Transverse colon (tissue), 4 donors: ENCODE data around the gene DDT. TPM values are rescaled to one million over a fixed set of nuclear protein-coding genes. Genes with fewer than 3 reads are reported as not detected.
"Not testable (repeated sequence)": the region's sequence is repeated elsewhere in the genome, so short reads cannot be mapped to it uniquely, and the experiment has no call there.

Experiments
- DNase-seq: peaks from one replicate; pipeline ENCODE4 v3.0.0-alpha.2; 2019
- H3K27ac ChIP-seq, 4 donors: fragments of 200-600 bp; sonication (generic); 2 replicates each; pipeline ENCODE4 v1.5.1; 2016 to 2018; ENCODE audit warnings: inconsistent platforms in 4 of 4
- H3K27me3 ChIP-seq: fragments of 200-600 bp; sonication (generic); 2 replicates; pipeline ENCODE4 v1.5.1; 2017; ENCODE audit warnings: inconsistent platforms
- H3K36me3 ChIP-seq, 4 donors: fragments of 200-600 bp; sonication (generic); 2 replicates each; pipeline ENCODE4 v1.5.1; 2017 to 2019; ENCODE audit warnings: inconsistent platforms in 4 of 4
- H3K4me1 ChIP-seq, 4 donors: fragments of 200-600 bp; sonication (generic); 2 replicates each; pipeline ENCODE4 v1.5.1; 2017 to 2020; ENCODE audit warnings: inconsistent platforms in 4 of 4
- H3K4me3 ChIP-seq, 4 donors: fragments of 200-600 bp; sonication (generic); 1 replicate in 1 of 4; 2 replicates in 3 of 4; pipeline versions ENCODE4 v1.5.1 to v1.6.1; 2017 to 2019; ENCODE audit warnings: inconsistent platforms in 4 of 4
- H3K9me3 ChIP-seq, 2 donors: fragments of 200-600 bp; sonication (generic); 2 replicates each; pipeline ENCODE4 v1.5.1; 2017 to 2019; ENCODE audit warnings: inconsistent platforms in 2 of 2
- CTCF ChIP-seq, 5 experiments: fragments of 200-600 bp in 3 of 5; fragments of 450-650 bp in 2 of 5; sonication (generic) in 3 of 5; IDR thresholded peaks; 1 replicate in 2 of 5; 2 replicates in 3 of 5; pipeline ENCODE4 v1.5.1; 2016 to 2017; ENCODE audit warnings: antibody characterized with exemption in 5 of 5, inconsistent platforms in 3 of 5, mild to moderate bottlenecking in 2 of 5, moderate library complexity in 1 of 5
- EP300 ChIP-seq: sonication (generic); formaldehyde crosslinking; IDR thresholded peaks from one replicate; pipeline ENCODE4 v1.6.1; 2017; ENCODE audit warnings: antibody characterized with exemption, low read depth
- POLR2A ChIP-seq: fragments of 450-650 bp; IDR thresholded peaks from one replicate; pipeline ENCODE4 v1.6.1; 2016; ENCODE audit warnings: antibody characterized with exemption, mild to moderate bottlenecking, moderate library complexity
- POLR2AphosphoS5 ChIP-seq, 3 donors: sonication (generic); formaldehyde crosslinking; IDR thresholded peaks; one replicate each; pipeline ENCODE4 v1.6.1; 2016; ENCODE audit warnings: antibody characterized with exemption in 3 of 3
- WGBS, 2 donors: methylation state at CpG; one replicate each; pipeline ENCODE4 v1.1.5; 2018; ENCODE audit warnings: low coverage in 1 of 2; 5-methylcytosine and 5-hydroxymethylcytosine counted together
- in situ Hi-C, 4 donors: fragments of 200-750 bp; cut with MboI; loops; one replicate each; pipeline versions ENCODE4 v1.15.0 to v1.15.1; 2017; ENCODE audit warnings: low sequenced_read_pairs in 3 of 4, low pct_ligation_motif_present in 1 of 4, low pct_unique_long_range_greater_than_20kb in 1 of 4
- intact Hi-C: fragments of 100-400 bp; cut with DNase I; formaldehyde crosslinking; loops from one replicate; pipeline ENCODE4 v1.15.1; 2023; ENCODE audit warnings: low total_unique reads
- total RNA-seq, 4 donors: library from RNA; depleted of rRNA; stranded (reverse); fragments of >200 nt; gene quantifications; one replicate each; pipeline ENCODE4 v1.1.0, GENCODE V29; 2016

Gene DDT
- total RNA-seq: 100 to 1,000 TPM; 157 to 267 (median 197) TPM

- not testable (repeated sequence) for H3K36me3 ChIP-seq, H3K27me3 ChIP-seq, H3K4me3 ChIP-seq, DNase-seq, H3K9me3 ChIP-seq, H3K27ac ChIP-seq, H3K4me1 ChIP-seq
- intact Hi-C loops (loop anchor here (5.0 kb wide), 1 partner anchor 52 kb away; no protein-coding TSS in a partner anchor), in situ Hi-C loops (loop anchor here in 1 of 4 donors (10.0 kb wide), 1 partner anchor 50 kb away; no protein-coding TSS in a partner anchor)
- WGBS, 2 donors: no CpG with 5 or more reads among the region's 29 CpGs
These were observed at the start of gene DDT for GRCh38 chr22:23974345-23974744. Gene DDT, minus strand, starts transcription at chr22:23974441. Its CDS starts 27 bp downstream, at chr22:23974414.

GRCh38 chr22:24023204-24023789, 49.1 kb upstream of the DDT start:
- Histone ChIP-seq H3K27me3 (no peaks in the 10 kb centered on the region), H3K4me3 (no peak overlapping the region), H3K36me3 (no peaks in the 10 kb centered on the region), H3K27ac (no peak overlapping the region), H3K4me1 (peaks cover 0 to 11% (median 4%) of the 10 kb centered on the region in 4 donors), H3K9me3 (no peaks in the 10 kb centered on the region)
- DNase-seq: no peak
- in situ Hi-C loops (no loop called here), intact Hi-C loops (no loop called here)
- TF ChIP-seq POLR2AphosphoS5 (IDR thresholded peaks at IDR 0.05) (no peak), CTCF (IDR thresholded peaks at IDR 0.05) (no peak), POLR2A (no peak), EP300 (no peak)

DNA sequence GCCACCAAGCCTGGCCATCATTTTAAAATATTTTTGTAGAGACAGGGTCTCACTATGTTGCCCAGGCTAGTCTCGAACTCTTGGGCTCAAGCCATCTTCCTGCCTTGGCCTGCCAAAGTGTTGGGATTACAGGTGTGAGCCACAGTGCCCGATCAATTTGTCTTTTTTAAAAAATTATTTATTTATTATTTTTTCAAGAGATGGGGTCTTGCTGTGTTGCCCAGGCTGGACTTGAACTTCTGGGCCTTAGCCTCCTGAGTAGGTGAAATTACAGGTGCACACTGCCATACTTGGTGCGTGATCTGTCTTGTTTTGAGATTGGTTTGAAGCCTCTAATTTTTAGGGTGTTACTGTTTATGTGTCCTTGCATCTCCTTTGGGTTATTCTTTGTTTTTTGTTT, 47.1 kb upstream of the DDT start:
- Histone ChIP-seq H3K4me3 (no peak overlapping the region), H3K4me1 (peaks cover 0 to 4% (median 0%) of the 10 kb centered on the region in 4 donors), H3K27me3 (no peaks in the 10 kb centered on the region), H3K36me3 (no peaks in the 10 kb centered on the region), H3K9me3 (no peaks in the 10 kb centered on the region), H3K27ac (no peak overlapping the region)
- in situ Hi-C loops (no loop called here), intact Hi-C loops (no loop called here)
- DNase-seq: no peak
- TF ChIP-seq EP300 (no peak), POLR2A (no peak), POLR2AphosphoS5 (IDR thresholded peaks at IDR 0.05) (no peak), CTCF (IDR thresholded peaks at IDR 0.05) (no peak)
- WGBS, 2 donors: 100% methylated on average over 1 to 3 of the region's 3 CpGs

GRCh38 chr22:24016156-24016555, 41.9 kb upstream of the DDT start:
- in situ Hi-C loops: no loop called here
- TF ChIP-seq POLR2A (no peak), POLR2AphosphoS5 (IDR thresholded peaks at IDR 0.05) (no peak), CTCF (IDR thresholded peaks at IDR 0.05) (no peak), EP300 (no peak)
- no peak for DNase-seq
- no peaks in the 10 kb centered on the region for H3K9me3 ChIP-seq
- H3K36me3 ChIP-seq: no peaks in the 10 kb centered on the region
- peaks cover 8 to 19% (median 12%) of the 10 kb centered on the region in 4 donors for H3K4me1 ChIP-seq
- intact Hi-C loops: no loop called here
- no peak overlapping the region for H3K27ac ChIP-seq
- no peaks in the 10 kb centered on the region for H3K27me3 ChIP-seq
- WGBS, 2 donors: 90 to 95% methylated on average over 1 of the region's 1 CpG
- no peak overlapping the region for H3K4me3 ChIP-seq

DNA sequence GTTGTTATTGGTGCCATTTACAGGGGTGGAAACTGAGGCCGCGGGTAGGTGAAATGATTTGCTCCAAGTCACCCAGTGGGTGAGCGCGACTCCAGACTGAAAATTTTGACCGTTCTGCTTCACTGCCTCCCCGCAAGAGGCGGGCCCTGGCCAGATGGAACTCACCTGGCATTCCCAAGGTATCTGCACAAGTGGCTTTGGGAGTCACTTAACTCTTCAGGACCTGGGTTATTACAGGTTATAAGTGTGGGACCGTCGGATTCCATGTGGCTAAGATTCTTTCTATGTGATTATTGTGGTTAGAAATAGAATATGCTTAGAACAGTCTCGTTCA, 37.5 kb upstream of the DDT start:
- intact Hi-C loops: no loop called here
- peaks cover 8 to 19% (median 12%) of the 10 kb centered on the region in 4 donors for H3K4me1 ChIP-seq

More for the DNA sequence above, 37.5 kb upstream of the DDT start:
- WGBS, 2 donors: 0 to 1% methylated on average over 1 to 10 of the region's 10 CpGs
- Histone ChIP-seq H3K27ac (peak overlapping the region; percentile 90 to 94 (median 92)), H3K36me3 (no peaks in the 10 kb centered on the region), H3K27me3 (no peaks in the 10 kb centered on the region), H3K4me3 (peak overlapping the region; percentile 81 to 92 (median 89)), H3K9me3 (no peaks in the 10 kb centered on the region)
- in situ Hi-C loops: no loop called here
- DNase-seq: no peak
- TF ChIP-seq EP300 (no peak), CTCF (IDR thresholded peaks at IDR 0.05) (no peak), POLR2A (no peak), POLR2AphosphoS5 (IDR thresholded peaks at IDR 0.05) (no peak)
